T-helper 2 cell (primary cell): ENCODE data around the gene GLIPR1L2.
"Not testable (repeated sequence)": the region's sequence is repeated elsewhere in the genome, so short reads cannot be mapped to it uniquely, and the experiment has no call there.

Source experiments
- DNase-seq, 5 experiments: peaks; one replicate each; pipeline versions ENCODE4 v3.0.0 to v3.0.0-alpha.2; 2012 to 2022

GLIPR1L2 gene

GRCh38 chr12:75437564-75437963 is 46.7 kb downstream of the GLIPR1L2 start:
- peak in 2 of 5 experiments; percentile 24 to 51 for DNase-seq

- DNase-seq = peak in 1 of 5 experiments; percentile 37
These were observed 47.3 kb downstream of the GLIPR1L2 start for GRCh38 chr12:75438059-75438754.

- no peak for DNase-seq
These were observed 48.2 kb downstream of the GLIPR1L2 start for GRCh38 chr12:75439048-75439447.

- no peak for DNase-seq
These were observed 49.0 kb downstream of the GLIPR1L2 start for GRCh38 chr12:75439930-75440329.

- DNase-seq = not testable (repeated sequence)
These were observed 51.0 kb downstream of the GLIPR1L2 start for GRCh38 chr12:75441687-75442449.

- not testable (repeated sequence) for DNase-seq
These were observed 51.6 kb downstream of the GLIPR1L2 start for GRCh38 chr12:75442454-75442853.

- no peak for DNase-seq
These were observed 52.8 kb downstream of the GLIPR1L2 start for GRCh38 chr12:75443709-75444108.

GRCh38 chr12:75444429-75445136 is 53.7 kb downstream of the GLIPR1L2 start:
- no peak for DNase-seq

GRCh38 chr12:75445137-75445507 is 54.2 kb downstream of the GLIPR1L2 start:
- DNase-seq = not testable (repeated sequence)

- DNase-seq = no peak
These were observed 56.0 kb downstream of the GLIPR1L2 start for GRCh38 chr12:75446857-75447256.

GRCh38 chr12:75447691-75448393 is 57.0 kb downstream of the GLIPR1L2 start:
- DNase-seq = no peak

- DNase-seq = no peak
These were observed 61.9 kb downstream of the GLIPR1L2 start for GRCh38 chr12:75452675-75453330.

GRCh38 chr12:75455839-75456238 is 65.0 kb downstream of the GLIPR1L2 start:
- DNase-seq = no peak

GRCh38 chr12:75457191-75457590 is 66.3 kb downstream of the GLIPR1L2 start:
- DNase-seq = peak in 1 of 5 experiments; percentile 56

- DNase-seq = not testable (repeated sequence)
These were observed 67.0 kb downstream of the GLIPR1L2 start for GRCh38 chr12:75457866-75458265.

GRCh38 chr12:75459755-75460154 is 68.9 kb downstream of the GLIPR1L2 start:
- DNase-seq = peak in 1 of 5 experiments; percentile 26

GRCh38 chr12:75460204-75460603 is 69.3 kb downstream of the GLIPR1L2 start:
- no peak for DNase-seq

GRCh38 chr12:75471902-75472890 is 81.3 kb downstream of the GLIPR1L2 start:
- no peak for DNase-seq

- no peak for DNase-seq
These were observed 83.2 kb downstream of the GLIPR1L2 start for GRCh38 chr12:75474116-75474515.

- peak in 1 of 5 experiments; percentile 23 for DNase-seq
These were observed 85.2 kb downstream of the GLIPR1L2 start for GRCh38 chr12:75476071-75476470.

- DNase-seq = no peak
These were observed 86.2 kb downstream of the GLIPR1L2 start for GRCh38 chr12:75477137-75477536.
